Measurements from ENCODE around the gene B4GAT1.

The B4GAT1 gene

GRCh38 chr11:66315921-66316811, 31.3 kb downstream of the B4GAT1 start:
- Histone ChIP-seq H2BK12ac (ENCODE audit: low read length) (peak overlapping the region; percentile 64), H3K18ac (ENCODE audit: low read length) (peak overlapping the region; percentile 69), H3K27ac (replicated peaks; ENCODE audit: low read length) (no peak overlapping the region), H3K27me3 (ENCODE audit: control insufficient read depth in 3 of 3, insufficient read depth in 3 of 3, low read depth in 1 of 3, low read length in 3 of 3) (no peaks in the 10 kb centered on the region), H3K4me2 (ENCODE audit: insufficient read depth, low read length, poor library complexity, severe bottlenecking) (no peak overlapping the region), H3K36me3 (replicated peaks in 1 of 2; ENCODE audit: control insufficient read depth in 2 of 2, insufficient read depth in 2 of 2, low read length in 2 of 2) (no peaks in the 10 kb centered on the region), H3K4ac (ENCODE audit: low read length) (peak overlapping the region; percentile 79), H4K8ac (ENCODE audit: low read depth, low read length) (no peak overlapping the region), H3K9me3 (replicated peaks in 1 of 2; ENCODE audit: control insufficient read depth in 2 of 2, insufficient read depth in 1 of 2, low read depth in 1 of 2, low read length in 2 of 2) (no peaks in the 10 kb centered on the region), H2BK15ac (ENCODE audit: low read length) (peak overlapping the region; percentile 88), H3K4me3 (ENCODE audit: low read length in 2 of 2) (no peak overlapping the region), H2AK5ac (ENCODE audit: low read depth, low read length) (peak overlapping the region; percentile 98), H2AFZ (ENCODE audit: low read length) (peak overlapping the region; percentile 84), H2BK120ac (ENCODE audit: low read depth, low read length) (peak overlapping the region; percentile 68), H3K14ac (ENCODE audit: low read length) (peak overlapping the region; percentile 91), H3K9ac (ENCODE audit: low read depth, low read length, poor library complexity) (peak overlapping the region; percentile 70), H2BK5ac (ENCODE audit: low read length) (no peak overlapping the region), H3K4me1 (ENCODE audit: control insufficient read depth in 2 of 2, insufficient read depth in 1 of 2, low read depth in 1 of 2, low read length in 2 of 2) (peaks cover 22 to 30% of the 10 kb centered on the region in 2 donors), H4K91ac (ENCODE audit: low read depth, low read length, poor library complexity) (peak overlapping the region; percentile 74), H3K79me1 (ENCODE audit: low read depth, low read length) (no peaks in the 10 kb centered on the region), H3K23ac (ENCODE audit: low read depth, low read length, poor library complexity) (peak overlapping the region; percentile 50)
- no CpG with 5 or more reads among the region's 52 CpGs for WGBS, 2 donors (ENCODE audit: extremely low coverage in 2 of 2, insufficient read length in 2 of 2, insufficient replicate concordance in 1 of 2)
- no peak for DNase-seq (ENCODE audit: low spot score)

- H3K36me3 ChIP-seq (replicated peaks in 1 of 2; ENCODE audit: control insufficient read depth in 2 of 2, insufficient read depth in 2 of 2, low read length in 2 of 2) = no peaks in the 10 kb centered on the region
- peaks cover 22 to 30% of the 10 kb centered on the region in 2 donors for H3K4me1 ChIP-seq (ENCODE audit: control insufficient read depth in 2 of 2, insufficient read depth in 1 of 2, low read depth in 1 of 2, low read length in 2 of 2)
- WGBS, 2 donors (ENCODE audit: extremely low coverage in 2 of 2, insufficient read length in 2 of 2, insufficient replicate concordance in 1 of 2) = no CpG with 5 or more reads among the region's 14 CpGs
- no peaks in the 10 kb centered on the region for H3K79me1 ChIP-seq (ENCODE audit: low read depth, low read length)
- no peak overlapping the region for H3K4me3 ChIP-seq (ENCODE audit: low read length in 2 of 2)
- H2BK5ac ChIP-seq (ENCODE audit: low read length) = peak overlapping the region; percentile 43
- peak overlapping the region; percentile 50 for H3K23ac ChIP-seq (ENCODE audit: low read depth, low read length, poor library complexity)
- peak overlapping the region; percentile 98 for H2AK5ac ChIP-seq (ENCODE audit: low read depth, low read length)
- peaks cover 0 to 2% (median 0%) of the 10 kb centered on the region in 3 experiments for H3K27me3 ChIP-seq (ENCODE audit: control insufficient read depth in 3 of 3, insufficient read depth in 3 of 3, low read depth in 1 of 3, low read length in 3 of 3)
- no peak overlapping the region for H2AFZ ChIP-seq (ENCODE audit: low read length)
- no peak overlapping the region for H4K8ac ChIP-seq (ENCODE audit: low read depth, low read length)
- H3K27ac ChIP-seq (replicated peaks; ENCODE audit: low read length) = no peak overlapping the region
- H3K9me3 ChIP-seq (replicated peaks in 1 of 2; ENCODE audit: control insufficient read depth in 2 of 2, insufficient read depth in 1 of 2, low read depth in 1 of 2, low read length in 2 of 2) = no peaks in the 10 kb centered on the region
- no peak for DNase-seq (ENCODE audit: low spot score)
- peak overlapping the region; percentile 88 for H2BK15ac ChIP-seq (ENCODE audit: low read length)
- no peak overlapping the region for H3K14ac ChIP-seq (ENCODE audit: low read length)
- no peak overlapping the region for H2BK12ac ChIP-seq (ENCODE audit: low read length)
- H3K4ac ChIP-seq (ENCODE audit: low read length) = peak overlapping the region; percentile 5
- no peak overlapping the region for H3K4me2 ChIP-seq (ENCODE audit: insufficient read depth, low read length, poor library complexity, severe bottlenecking)
- peak overlapping the region; percentile 47 for H3K9ac ChIP-seq (ENCODE audit: low read depth, low read length, poor library complexity)
- H3K18ac ChIP-seq (ENCODE audit: low read length) = peak overlapping the region; percentile 4
- peak overlapping the region; percentile 68 for H2BK120ac ChIP-seq (ENCODE audit: low read depth, low read length)
- H4K91ac ChIP-seq (ENCODE audit: low read depth, low read length, poor library complexity) = peak overlapping the region; percentile 74
Measured at GRCh38 chr11:66315498-66315885, 31.9 kb downstream of the B4GAT1 start.

- Histone ChIP-seq H2BK5ac (ENCODE audit: low read length) (peak overlapping the region; percentile 59), H3K4me3 (ENCODE audit: low read length in 2 of 2) (no peak overlapping the region), H3K14ac (ENCODE audit: low read length) (no peak overlapping the region), H2AFZ (ENCODE audit: low read length) (no peak overlapping the region), H2BK120ac (ENCODE audit: low read depth, low read length) (peak overlapping the region; percentile 68), H3K18ac (ENCODE audit: low read length) (peak overlapping the region; percentile 38), H2BK12ac (ENCODE audit: low read length) (peak overlapping the region; percentile 89), H3K9ac (ENCODE audit: low read depth, low read length, poor library complexity) (peak overlapping the region; percentile 45), H3K36me3 (replicated peaks in 1 of 2; ENCODE audit: control insufficient read depth in 2 of 2, insufficient read depth in 2 of 2, low read length in 2 of 2) (no peaks in the 10 kb centered on the region), H3K9me3 (replicated peaks in 1 of 2; ENCODE audit: control insufficient read depth in 2 of 2, insufficient read depth in 1 of 2, low read depth in 1 of 2, low read length in 2 of 2) (no peaks in the 10 kb centered on the region), H3K4ac (ENCODE audit: low read length) (peak overlapping the region; percentile 60), H3K4me2 (ENCODE audit: insufficient read depth, low read length, poor library complexity, severe bottlenecking) (no peak overlapping the region), H3K23ac (ENCODE audit: low read depth, low read length, poor library complexity) (no peak overlapping the region), H3K27me3 (ENCODE audit: control insufficient read depth in 3 of 3, insufficient read depth in 3 of 3, low read depth in 1 of 3, low read length in 3 of 3) (peaks cover 0 to 2% (median 0%) of the 10 kb centered on the region in 3 experiments), H2BK15ac (ENCODE audit: low read length) (peak overlapping the region; percentile 88), H3K79me1 (ENCODE audit: low read depth, low read length) (no peaks in the 10 kb centered on the region), H3K27ac (replicated peaks; ENCODE audit: low read length) (no peak overlapping the region), H2AK5ac (ENCODE audit: low read depth, low read length) (peak overlapping the region; percentile 98), H4K8ac (ENCODE audit: low read depth, low read length) (no peak overlapping the region), H3K4me1 (ENCODE audit: control insufficient read depth in 2 of 2, insufficient read depth in 1 of 2, low read depth in 1 of 2, low read length in 2 of 2) (peaks cover 22 to 30% of the 10 kb centered on the region in 2 donors), H4K91ac (ENCODE audit: low read depth, low read length, poor library complexity) (peak overlapping the region; percentile 80)
- DNase-seq (ENCODE audit: low spot score) = no peak
- no CpG with 5 or more reads among the region's 17 CpGs for WGBS, 2 donors (ENCODE audit: extremely low coverage in 2 of 2, insufficient read length in 2 of 2, insufficient replicate concordance in 1 of 2)
Measured at GRCh38 chr11:66314561-66315497, 32.6 kb downstream of the B4GAT1 start.

Data from neuronal stem cell (in vitro differentiated cells).